ENCODE data around the gene IFNA21.
"Not testable (repeated sequence)": the region's sequence is repeated elsewhere in the genome, so short reads cannot be mapped to it uniquely, and the experiment has no call there.

The IFNA21 gene

DNA sequence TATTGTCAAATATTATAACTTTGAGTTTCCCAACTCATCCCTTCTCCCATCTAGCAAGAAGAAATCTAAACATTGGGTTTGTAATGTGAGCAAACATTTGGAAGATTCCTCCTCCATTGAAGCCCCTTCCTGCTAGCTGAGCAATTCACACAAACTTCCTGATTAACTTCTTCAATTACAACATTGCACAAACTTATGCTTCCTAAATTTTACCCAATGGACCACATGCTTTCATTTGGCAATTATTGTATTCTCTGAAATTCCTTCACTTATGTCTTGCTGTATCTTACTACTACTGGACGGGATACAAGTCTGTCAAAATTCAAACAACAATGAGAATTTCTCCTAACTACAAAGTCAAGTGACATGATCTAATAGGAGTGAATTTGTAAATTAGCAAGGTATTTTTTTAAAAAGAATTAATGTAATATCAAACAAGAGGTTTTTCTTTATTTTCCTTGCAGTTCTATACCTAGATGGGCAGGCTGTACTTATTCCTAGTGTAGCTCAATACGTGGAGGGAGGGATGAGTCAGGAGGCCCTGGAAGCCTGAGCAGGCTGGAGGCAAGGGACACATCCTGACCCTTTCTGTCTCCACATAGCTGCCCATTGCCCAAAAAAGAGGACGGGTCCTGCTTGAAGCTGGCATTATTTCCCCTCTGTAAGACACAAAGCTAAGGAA is 13.0 kb downstream of the IFNA21 start:
- in situ Hi-C loops (cut with MboI; ENCODE audit: low pct_unique_long_range_greater_than_20kb, low sequenced_read_pairs), result no loop called here
- peak; percentile 5 for DNase-seq

DNA sequence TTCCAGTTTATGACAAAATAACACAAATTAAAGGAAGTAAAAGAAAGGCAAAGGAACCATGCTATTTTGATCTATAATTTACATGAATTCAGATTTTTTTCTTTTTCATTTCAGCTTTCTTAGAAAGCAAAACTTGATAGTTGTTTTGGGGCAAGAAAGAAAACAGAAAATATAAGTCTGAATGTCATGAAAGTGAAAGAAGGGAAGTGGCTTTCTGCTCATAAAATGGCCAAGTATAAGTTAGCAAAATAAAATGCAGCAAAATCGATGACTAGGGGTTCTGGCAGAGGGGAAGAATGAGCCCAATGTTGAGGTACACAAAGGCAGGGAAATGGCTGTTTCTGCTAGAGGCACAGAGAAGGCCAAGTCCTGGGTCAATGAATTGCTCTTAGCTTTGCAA is 21.9 kb downstream of the IFNA21 start:
- DNase-seq, result no peak
- in situ Hi-C loops (cut with MboI; ENCODE audit: low pct_unique_long_range_greater_than_20kb, low sequenced_read_pairs), result no loop called here

DNA sequence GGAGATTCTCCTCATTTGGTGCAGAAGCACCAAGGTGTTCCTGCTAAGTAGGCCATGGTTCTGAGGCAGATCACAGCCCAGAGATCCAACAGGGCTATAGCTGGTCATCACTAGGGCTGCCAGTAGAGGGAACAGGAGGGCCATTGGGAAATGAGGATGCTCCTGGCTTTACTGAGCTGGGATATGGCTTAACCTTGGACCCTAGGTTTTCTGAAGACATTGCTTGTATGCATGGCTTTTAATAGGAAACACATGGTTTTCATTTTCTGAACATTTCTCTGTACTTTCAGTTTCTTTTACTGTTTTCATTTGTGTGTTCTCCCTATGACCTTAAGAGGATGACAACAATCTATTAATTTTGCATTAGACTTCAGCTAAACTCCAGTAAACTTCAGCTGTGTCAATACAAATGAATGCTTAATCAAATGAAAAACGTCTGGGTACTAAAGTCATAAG is 25.0 kb downstream of the IFNA21 start, which contains the start of gene IFNW1:
IFNW1 (minus strand) TSS at position 406 of the 456 bp plus-strand sequence; CDS start at position 144, 262 bp downstream.
- in situ Hi-C loops (cut with MboI; ENCODE audit: low pct_unique_long_range_greater_than_20kb, low sequenced_read_pairs), result no loop called here
- no peak for DNase-seq

DNA sequence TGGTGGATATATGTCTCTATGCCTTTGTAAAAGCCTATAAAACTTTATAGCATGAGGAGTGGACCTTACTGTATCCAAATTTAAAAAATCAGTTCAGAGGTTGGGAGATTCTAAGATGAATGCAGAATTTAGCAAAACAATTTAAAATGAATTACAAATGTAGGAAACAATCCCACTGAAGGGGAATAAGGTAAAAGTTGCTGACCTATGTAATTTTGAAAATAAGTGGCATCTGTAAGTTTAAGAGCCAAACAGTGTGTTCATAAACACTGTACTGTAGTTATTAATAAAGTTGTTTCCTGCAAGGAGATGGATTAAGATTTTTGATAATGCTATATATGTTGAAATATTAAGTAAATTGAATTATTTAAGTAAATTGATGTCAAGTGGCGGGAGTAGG is 29.4 kb downstream of the IFNA21 start:
- no peak for DNase-seq
- in situ Hi-C loops (cut with MboI; ENCODE audit: low pct_unique_long_range_greater_than_20kb, low sequenced_read_pairs), result no loop called here

DNA sequence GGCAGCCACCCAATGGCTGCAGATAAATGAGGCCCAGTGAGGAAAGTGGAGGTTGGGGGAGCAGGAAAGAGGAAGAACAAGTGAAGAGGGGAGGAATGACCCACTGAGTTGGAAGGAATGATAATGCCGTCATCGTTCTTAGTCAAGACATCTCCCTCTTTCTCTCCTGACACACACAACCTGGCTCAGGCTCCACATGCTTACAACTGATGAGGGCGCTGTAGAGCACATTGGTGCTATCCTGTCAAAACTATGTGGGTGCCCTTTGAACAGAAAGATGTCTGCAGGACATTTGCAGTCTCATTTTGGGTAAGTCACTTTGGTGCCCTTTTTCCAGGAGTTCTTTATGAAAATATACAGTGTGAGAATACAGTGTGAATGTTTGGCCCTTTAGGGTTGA is 30.7 kb downstream of the IFNA21 start:
- DNase-seq, result no peak
- in situ Hi-C loops (cut with MboI; ENCODE audit: low pct_unique_long_range_greater_than_20kb, low sequenced_read_pairs), result no loop called here

DNA sequence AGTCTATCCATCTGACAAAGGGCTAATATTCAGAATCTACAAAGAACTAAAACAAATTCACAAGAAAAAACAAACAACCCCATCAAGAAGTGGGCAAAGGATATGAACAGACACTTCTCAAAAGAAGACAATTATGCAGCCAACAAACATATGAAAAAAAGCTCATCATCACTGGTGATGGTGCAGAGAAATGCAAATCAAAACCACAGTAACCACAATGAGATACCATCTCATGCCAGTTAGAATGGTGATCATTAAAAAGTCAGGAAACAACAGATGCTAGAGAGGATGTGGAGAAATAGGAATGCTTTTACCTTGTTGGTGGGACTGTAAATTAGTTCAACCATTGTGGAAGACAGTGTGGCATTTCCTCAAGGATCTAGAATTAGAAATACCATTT is 38.3 kb downstream of the IFNA21 start:
- in situ Hi-C loops (cut with MboI; ENCODE audit: low pct_unique_long_range_greater_than_20kb, low sequenced_read_pairs), result not testable (repeated sequence)

DNA sequence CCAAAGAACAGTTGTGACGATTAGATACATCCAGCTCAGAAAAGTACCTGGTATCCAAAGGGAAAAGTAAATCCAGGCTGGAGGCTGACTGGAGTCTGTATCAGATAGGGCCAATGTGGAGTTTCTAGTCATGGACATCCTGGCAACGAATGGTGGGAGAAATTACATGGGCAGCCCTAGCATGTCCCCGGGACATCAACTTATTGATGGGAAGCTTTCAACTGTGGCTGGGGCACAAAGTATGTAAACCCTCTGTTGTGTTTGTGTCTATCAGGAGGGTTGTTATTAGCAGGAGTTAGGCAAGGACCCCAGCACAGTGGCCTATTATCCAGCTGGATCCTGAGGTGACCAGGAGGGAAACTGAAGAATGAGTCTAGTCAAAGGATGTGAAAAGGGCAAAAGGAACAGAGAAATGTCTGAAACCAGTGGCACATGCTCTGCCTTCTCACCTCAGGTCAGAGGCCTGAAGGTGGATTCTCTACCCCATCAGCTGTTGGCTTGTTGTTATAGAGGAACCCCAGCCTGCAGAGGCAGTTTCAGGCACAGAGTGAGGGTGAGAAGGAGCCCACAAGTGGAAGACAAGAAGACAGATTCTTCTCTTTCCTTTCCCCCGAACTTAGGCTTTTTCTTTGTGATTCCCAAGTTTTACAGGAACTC is 44.7 kb downstream of the IFNA21 start:
- in situ Hi-C loops (cut with MboI; ENCODE audit: low pct_unique_long_range_greater_than_20kb, low sequenced_read_pairs), result loop anchor here (25.0 kb wide), 1 partner anchor 759 kb away; no protein-coding TSS in a partner anchor
- no peak for DNase-seq

More for the DNA sequence above, 38.3 kb downstream of the IFNA21 start:
- peak; percentile 69 for DNase-seq

DNA sequence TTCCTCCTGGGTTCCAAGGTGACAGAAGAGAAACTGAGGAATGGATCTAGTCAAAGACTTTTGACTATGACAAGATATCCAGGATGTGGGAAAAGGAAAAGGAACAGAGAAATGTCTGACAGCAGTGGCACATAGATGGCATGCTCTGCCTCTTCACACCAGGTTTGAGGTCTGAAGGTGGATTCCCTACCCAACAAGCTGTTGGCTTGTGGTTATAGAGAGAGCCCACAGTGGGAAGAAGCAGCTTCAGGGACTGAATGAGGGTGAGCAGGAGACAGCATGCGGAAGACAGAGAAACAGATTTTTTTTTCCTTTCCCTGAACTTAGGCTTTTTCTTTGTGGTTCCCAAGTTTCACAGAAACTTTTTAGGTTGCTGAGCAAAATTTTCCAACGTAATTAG is 45.4 kb downstream of the IFNA21 start:
- in situ Hi-C loops (cut with MboI; ENCODE audit: low pct_unique_long_range_greater_than_20kb, low sequenced_read_pairs), result loop anchor here (25.0 kb wide), 1 partner anchor 759 kb away; no protein-coding TSS in a partner anchor
- DNase-seq, result no peak

DNA sequence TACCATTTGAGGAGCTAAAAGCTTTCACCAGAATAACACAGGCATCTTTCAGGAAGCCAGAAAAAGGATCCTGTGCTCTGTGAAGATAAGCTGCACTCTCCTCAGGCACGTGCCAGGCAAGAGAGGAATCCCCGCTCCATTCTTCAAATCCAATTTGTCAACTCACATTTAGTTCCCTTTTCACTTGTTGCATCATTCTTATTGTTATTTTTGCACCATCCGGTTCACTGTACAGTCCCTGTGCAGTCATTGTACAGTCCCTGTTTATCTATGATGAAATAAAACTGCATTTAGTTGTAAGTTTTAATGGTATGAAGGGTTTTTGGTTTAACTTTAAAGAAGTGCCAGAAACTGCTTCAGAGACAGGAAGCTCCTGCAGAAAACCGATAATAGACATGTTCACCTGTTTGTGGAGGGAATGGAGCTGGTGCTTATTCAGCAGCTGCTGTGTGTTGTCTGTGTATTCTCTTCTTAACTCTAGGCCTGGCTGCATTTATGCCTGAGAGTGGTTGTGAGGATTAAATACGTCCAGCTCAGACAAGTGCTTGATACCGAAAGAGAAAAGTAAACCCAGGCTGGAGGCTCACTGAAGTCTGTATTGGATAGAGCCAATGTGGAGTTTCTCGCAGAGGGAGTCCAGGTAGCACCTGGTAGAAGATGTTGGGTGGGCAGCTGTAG is 47.2 kb downstream of the IFNA21 start:
- DNase-seq, result peak; percentile 94
- in situ Hi-C loops (cut with MboI; ENCODE audit: low pct_unique_long_range_greater_than_20kb, low sequenced_read_pairs), result loop anchor here (25.0 kb wide), 1 partner anchor 757 kb away; no protein-coding TSS in a partner anchor
